Measurements from ENCODE around the gene RHPN2.
"Not testable (repeated sequence)": the region's sequence is repeated elsewhere in the genome, so short reads cannot be mapped to it uniquely, and the experiment has no call there.

Gene RHPN2

GRCh38 chr19:33064458-33064791, 263 bp downstream of the RHPN2 start:
- DNase-seq (ENCODE audit: low spot score): no peak

GRCh38 chr19:33063753-33064457, 783 bp downstream of the RHPN2 start:
- DNase-seq (ENCODE audit: low spot score): no peak

GRCh38 chr19:33063356-33063752, 1.3 kb downstream of the RHPN2 start:
- DNase-seq (ENCODE audit: low spot score): peak; percentile 67

- no peak for DNase-seq (ENCODE audit: low spot score)
Measured at GRCh38 chr19:33062902-33063301, 1.8 kb downstream of the RHPN2 start.

GRCh38 chr19:33060586-33060985, 4.1 kb downstream of the RHPN2 start:
- no peak for DNase-seq (ENCODE audit: low spot score)

GRCh38 chr19:33055718-33056117, 9.0 kb downstream of the RHPN2 start:
- no peak for DNase-seq (ENCODE audit: low spot score)

- no peak for DNase-seq (ENCODE audit: low spot score)
Measured at GRCh38 chr19:33054623-33055022, 10.1 kb downstream of the RHPN2 start.

GRCh38 chr19:33052352-33052972, 12.2 kb downstream of the RHPN2 start:
- no peak for DNase-seq (ENCODE audit: low spot score)

GRCh38 chr19:33050110-33050509, 14.6 kb downstream of the RHPN2 start:
- DNase-seq (ENCODE audit: low spot score): no peak

GRCh38 chr19:33048806-33049676, 15.6 kb downstream of the RHPN2 start:
- no peak for DNase-seq (ENCODE audit: low spot score)

- no peak for DNase-seq (ENCODE audit: low spot score)
Measured at GRCh38 chr19:33047422-33047821, 17.3 kb downstream of the RHPN2 start.

GRCh38 chr19:33041828-33042160, 22.9 kb downstream of the RHPN2 start:
- not testable (repeated sequence) for DNase-seq (ENCODE audit: low spot score)

- no peak for DNase-seq (ENCODE audit: low spot score)
Measured at GRCh38 chr19:33040994-33041827, 23.5 kb downstream of the RHPN2 start.

GRCh38 chr19:33039815-33040214, 24.9 kb downstream of the RHPN2 start:
- no peak for DNase-seq (ENCODE audit: low spot score)

GRCh38 chr19:33039108-33039599, 25.5 kb downstream of the RHPN2 start:
- no peak for DNase-seq (ENCODE audit: low spot score)

GRCh38 chr19:33037168-33038025, 27.3 kb downstream of the RHPN2 start:
- not testable (repeated sequence) for DNase-seq (ENCODE audit: low spot score)

- not testable (repeated sequence) for DNase-seq (ENCODE audit: low spot score)
Measured at GRCh38 chr19:33036370-33037167, 28.1 kb downstream of the RHPN2 start.

GRCh38 chr19:33035461-33035860, 29.2 kb downstream of the RHPN2 start:
- no peak for DNase-seq (ENCODE audit: low spot score)

GRCh38 chr19:33032218-33032781, 32.4 kb downstream of the RHPN2 start:
- DNase-seq (ENCODE audit: low spot score): no peak

All from left forelimb (tissue), 1 donor.